Activated naive CD4-positive, alpha-beta T cell treated with anti-CD3 and anti-CD28 coated beads for 36 hours (primary cell): Measurements from ENCODE around the gene HMX1. TPM values are rescaled to one million over a fixed set of nuclear protein-coding genes. Genes with fewer than 3 reads are reported as not detected.

Source experiments
- CTCF ChIA-PET: fragments of 350-600 bp; sonication (Branson Sonifier 250); formaldehyde crosslinking; loops from one replicate; lab custom pipeline; 2021; ENCODE audit warnings: antibody characterized with exemption; lab: Charles Lee
- DNase-seq: peaks from one replicate; pipeline ENCODE4 v3.0.0-alpha.2; 2020
- H3K27ac Mint-ChIP-seq: one replicate; pipeline ENCODE4 v1.8.0; 2021; ENCODE audit warnings: mild to moderate bottlenecking, mixed read lengths
- H3K27me3 Mint-ChIP-seq: one replicate; pipeline ENCODE4 v1.8.0; 2021; ENCODE audit warnings: low read depth, mixed read lengths
- H3K36me3 Mint-ChIP-seq: one replicate; pipeline ENCODE4 v1.8.0; 2021; ENCODE audit warnings: low read depth, mixed read lengths
- H3K4me1 Mint-ChIP-seq: one replicate; pipeline ENCODE4 v1.8.0; 2021; ENCODE audit warnings: low read depth, mixed read lengths
- H3K4me3 Mint-ChIP-seq: one replicate; pipeline ENCODE4 v1.8.0; 2021; ENCODE audit warnings: mild to moderate bottlenecking, moderate library complexity, mixed read lengths
- H3K9me3 Mint-ChIP-seq: one replicate; pipeline ENCODE4 v1.8.0; 2021; ENCODE audit warnings: mixed read lengths
- intact Hi-C: fragments of 100-400 bp; cut with micrococcal nuclease; formaldehyde crosslinking; loops from one replicate; pipeline ENCODE4 v1.15.1; 2023
- total RNA-seq, 2 experiments: library from RNA; stranded (reverse); gene quantifications; one replicate each; pipeline ENCODE4 v1.2.3, GENCODE V29; 2021

The HMX1 gene
- total RNA-seq, 2 experiments from 2014 or later, result not detected

GRCh38 chr4:8895295-8895694 lies 23.7 kb upstream of the HMX1 start:
- intact Hi-C loops, result no loop called here
- H3K36me3 Mint-ChIP-seq, result no peaks in the 10 kb centered on the region
- DNase-seq, result no peak
- H3K27me3 Mint-ChIP-seq, result peaks cover 39% of the 10 kb centered on the region
- no peaks in the 10 kb centered on the region for H3K9me3 Mint-ChIP-seq
- no peak overlapping the region for H3K4me3 Mint-ChIP-seq
- CTCF ChIA-PET, result no interaction called here
- H3K27ac Mint-ChIP-seq, result no peak overlapping the region
- no peaks in the 10 kb centered on the region for H3K4me1 Mint-ChIP-seq

GRCh38 chr4:8894424-8894816 lies 22.8 kb upstream of the HMX1 start:
- Mint-ChIP-seq H3K27ac (no peak overlapping the region), H3K4me3 (no peak overlapping the region), H3K36me3 (no peaks in the 10 kb centered on the region), H3K9me3 (no peaks in the 10 kb centered on the region), H3K4me1 (no peaks in the 10 kb centered on the region), H3K27me3 (peaks cover 46% of the 10 kb centered on the region)
- DNase-seq, result no peak
- CTCF ChIA-PET, result no interaction called here
- intact Hi-C loops, result no loop called here

- intact Hi-C loops, result no loop called here
- H3K4me1 Mint-ChIP-seq, result no peaks in the 10 kb centered on the region
- H3K9me3 Mint-ChIP-seq, result no peaks in the 10 kb centered on the region
- CTCF ChIA-PET, result no interaction called here
- DNase-seq, result no peak
- peaks cover 52% of the 10 kb centered on the region for H3K27me3 Mint-ChIP-seq
- H3K27ac Mint-ChIP-seq, result no peak overlapping the region
- no peak overlapping the region for H3K4me3 Mint-ChIP-seq
- H3K36me3 Mint-ChIP-seq, result no peaks in the 10 kb centered on the region
Measured at GRCh38 chr4:8893624-8894423, 22.2 kb upstream of the HMX1 start.

- Mint-ChIP-seq H3K27me3 (peaks cover 53% of the 10 kb centered on the region), H3K4me3 (no peak overlapping the region), H3K4me1 (no peaks in the 10 kb centered on the region), H3K36me3 (no peaks in the 10 kb centered on the region), H3K9me3 (no peaks in the 10 kb centered on the region), H3K27ac (no peak overlapping the region)
- CTCF ChIA-PET, result no interaction called here
- DNase-seq, result no peak
- intact Hi-C loops, result no loop called here
Measured at GRCh38 chr4:8893227-8893623, 21.6 kb upstream of the HMX1 start.

GRCh38 chr4:8892556-8893226 lies 21.1 kb upstream of the HMX1 start:
- H3K4me3 Mint-ChIP-seq, result no peak overlapping the region
- no peak for DNase-seq
- no peaks in the 10 kb centered on the region for H3K9me3 Mint-ChIP-seq
- CTCF ChIA-PET, result no interaction called here
- H3K27ac Mint-ChIP-seq, result no peak overlapping the region
- H3K4me1 Mint-ChIP-seq, result no peaks in the 10 kb centered on the region
- H3K36me3 Mint-ChIP-seq, result no peaks in the 10 kb centered on the region
- H3K27me3 Mint-ChIP-seq, result peaks cover 52% of the 10 kb centered on the region
- intact Hi-C loops, result no loop called here

GRCh38 chr4:8891646-8892555 lies 20.3 kb upstream of the HMX1 start:
- no peak for DNase-seq
- peaks cover 57% of the 10 kb centered on the region for H3K27me3 Mint-ChIP-seq
- intact Hi-C loops, result no loop called here
- H3K9me3 Mint-ChIP-seq, result no peaks in the 10 kb centered on the region
- no peaks in the 10 kb centered on the region for H3K36me3 Mint-ChIP-seq
- H3K4me1 Mint-ChIP-seq, result no peaks in the 10 kb centered on the region
- H3K4me3 Mint-ChIP-seq, result peak overlapping the region; percentile 21
- H3K27ac Mint-ChIP-seq, result no peak overlapping the region
- CTCF ChIA-PET, result no interaction called here

- H3K4me3 Mint-ChIP-seq, result no peak overlapping the region
- H3K27ac Mint-ChIP-seq, result no peak overlapping the region
- no peak for DNase-seq
- intact Hi-C loops, result no loop called here
- peaks cover 1% of the 10 kb centered on the region for H3K36me3 Mint-ChIP-seq
- no peaks in the 10 kb centered on the region for H3K4me1 Mint-ChIP-seq
- peaks cover 57% of the 10 kb centered on the region for H3K27me3 Mint-ChIP-seq
- H3K9me3 Mint-ChIP-seq, result no peaks in the 10 kb centered on the region
- CTCF ChIA-PET, result no interaction called here
Measured at GRCh38 chr4:8891255-8891645, 19.6 kb upstream of the HMX1 start.

- no peaks in the 10 kb centered on the region for H3K4me1 Mint-ChIP-seq
- no peak for DNase-seq
- H3K27me3 Mint-ChIP-seq, result peaks cover 54% of the 10 kb centered on the region
- intact Hi-C loops, result loop anchor here (10.0 kb wide), 1 partner anchor 284 kb away; no protein-coding TSS in a partner anchor
- peaks cover 1% of the 10 kb centered on the region for H3K36me3 Mint-ChIP-seq
- no peaks in the 10 kb centered on the region for H3K9me3 Mint-ChIP-seq
- no peak overlapping the region for H3K27ac Mint-ChIP-seq
- CTCF ChIA-PET, result no interaction called here
- no peak overlapping the region for H3K4me3 Mint-ChIP-seq
Measured at GRCh38 chr4:8888856-8889255, 17.2 kb upstream of the HMX1 start.

- no peaks in the 10 kb centered on the region for H3K9me3 Mint-ChIP-seq
Measured at GRCh38 chr4:8886612-8887406, 15.2 kb upstream of the HMX1 start.

GRCh38 chr4:8882239-8882638 lies 10.6 kb upstream of the HMX1 start:
- peaks cover 1% of the 10 kb centered on the region for H3K36me3 Mint-ChIP-seq
- H3K9me3 Mint-ChIP-seq, result no peaks in the 10 kb centered on the region
- intact Hi-C loops, result loop anchor here (10.0 kb wide), 1 partner anchor 277 kb away; no protein-coding TSS in a partner anchor
- DNase-seq, result no peak
- H3K4me1 Mint-ChIP-seq, result peaks cover 4% of the 10 kb centered on the region
- H3K27ac Mint-ChIP-seq, result no peak overlapping the region
- no peak overlapping the region for H3K4me3 Mint-ChIP-seq
- CTCF ChIA-PET, result no interaction called here
- H3K27me3 Mint-ChIP-seq, result peaks cover 35% of the 10 kb centered on the region

More at GRCh38 chr4:8886612-8887406, 15.2 kb upstream of the HMX1 start:
- intact Hi-C loops, result loop anchor here (10.0 kb wide), 1 partner anchor 282 kb away; no protein-coding TSS in a partner anchor
- no peak overlapping the region for H3K27ac Mint-ChIP-seq
- CTCF ChIA-PET, result interaction anchor here (1.6 kb wide), 1 partner anchor 30 kb away, joined by 8 read pairs; no protein-coding TSS in a partner anchor
- no peak for DNase-seq
- no peak overlapping the region for H3K4me3 Mint-ChIP-seq
- no peaks in the 10 kb centered on the region for H3K4me1 Mint-ChIP-seq
- peaks cover 1% of the 10 kb centered on the region for H3K36me3 Mint-ChIP-seq
- peaks cover 52% of the 10 kb centered on the region for H3K27me3 Mint-ChIP-seq

GRCh38 chr4:8880851-8881250 lies 9.2 kb upstream of the HMX1 start:
- CTCF ChIA-PET, result no interaction called here
- H3K27me3 Mint-ChIP-seq, result peaks cover 40% of the 10 kb centered on the region
- H3K9me3 Mint-ChIP-seq, result no peaks in the 10 kb centered on the region
- intact Hi-C loops, result loop anchor here (10.0 kb wide), 1 partner anchor 276 kb away; no protein-coding TSS in a partner anchor
- no peak overlapping the region for H3K4me3 Mint-ChIP-seq
- DNase-seq, result no peak
- H3K36me3 Mint-ChIP-seq, result no peaks in the 10 kb centered on the region
- peaks cover 6% of the 10 kb centered on the region for H3K4me1 Mint-ChIP-seq
- no peak overlapping the region for H3K27ac Mint-ChIP-seq
